GM23248 (cell line): ENCODE data around the gene RET.

Source experiments
- EZH2 ChIP-seq: fragments of 200-600 bp; sonication (generic); IDR thresholded peaks from 2 replicates; pipeline ENCODE4 v1.6.1; 2018; ENCODE audit warnings: antibody characterized with exemption, mild to moderate bottlenecking; ENCODE audit not compliant: insufficient read depth, poor library complexity, severe bottlenecking
- EZH2phosphoT487 ChIP-seq: fragments of 200-600 bp; sonication (generic); IDR thresholded peaks from 2 replicates; pipeline ENCODE4 v1.6.1; 2018; ENCODE audit warnings: antibody characterized with exemption, moderate library complexity, mild to moderate bottlenecking, low read depth; ENCODE audit not compliant: insufficient read depth

DNA sequence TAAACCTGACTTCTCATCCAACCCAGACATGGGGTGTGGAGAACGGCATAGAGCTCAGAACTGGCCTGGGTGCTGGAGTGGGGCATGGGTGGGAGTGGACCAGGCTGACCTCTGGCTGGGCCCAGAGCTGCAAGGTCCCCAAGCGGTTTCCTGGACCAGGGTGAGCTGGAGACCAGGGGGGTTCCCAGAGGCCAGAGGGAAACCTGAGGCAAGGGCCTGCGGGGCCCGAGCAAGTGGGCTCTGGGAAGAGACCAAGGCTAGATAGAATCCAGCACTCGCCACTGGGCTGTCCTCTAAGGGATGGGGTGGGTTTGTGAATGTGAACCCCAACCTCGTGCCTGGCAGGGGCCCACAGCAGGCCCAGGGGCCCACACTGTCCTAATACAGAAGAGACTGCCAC, 39.4 kb upstream of the RET start:
- TF ChIP-seq EZH2 (no peak), EZH2phosphoT487 (no peak)
